Measurements from ENCODE around the gene ZC3H12D. TPM values are rescaled to one million over a fixed set of nuclear protein-coding genes. Genes with fewer than 3 reads are reported as not detected.

ZC3H12D gene
- 0.15 and 0.17 TPM in 2 replicates for total RNA-seq

DNA sequence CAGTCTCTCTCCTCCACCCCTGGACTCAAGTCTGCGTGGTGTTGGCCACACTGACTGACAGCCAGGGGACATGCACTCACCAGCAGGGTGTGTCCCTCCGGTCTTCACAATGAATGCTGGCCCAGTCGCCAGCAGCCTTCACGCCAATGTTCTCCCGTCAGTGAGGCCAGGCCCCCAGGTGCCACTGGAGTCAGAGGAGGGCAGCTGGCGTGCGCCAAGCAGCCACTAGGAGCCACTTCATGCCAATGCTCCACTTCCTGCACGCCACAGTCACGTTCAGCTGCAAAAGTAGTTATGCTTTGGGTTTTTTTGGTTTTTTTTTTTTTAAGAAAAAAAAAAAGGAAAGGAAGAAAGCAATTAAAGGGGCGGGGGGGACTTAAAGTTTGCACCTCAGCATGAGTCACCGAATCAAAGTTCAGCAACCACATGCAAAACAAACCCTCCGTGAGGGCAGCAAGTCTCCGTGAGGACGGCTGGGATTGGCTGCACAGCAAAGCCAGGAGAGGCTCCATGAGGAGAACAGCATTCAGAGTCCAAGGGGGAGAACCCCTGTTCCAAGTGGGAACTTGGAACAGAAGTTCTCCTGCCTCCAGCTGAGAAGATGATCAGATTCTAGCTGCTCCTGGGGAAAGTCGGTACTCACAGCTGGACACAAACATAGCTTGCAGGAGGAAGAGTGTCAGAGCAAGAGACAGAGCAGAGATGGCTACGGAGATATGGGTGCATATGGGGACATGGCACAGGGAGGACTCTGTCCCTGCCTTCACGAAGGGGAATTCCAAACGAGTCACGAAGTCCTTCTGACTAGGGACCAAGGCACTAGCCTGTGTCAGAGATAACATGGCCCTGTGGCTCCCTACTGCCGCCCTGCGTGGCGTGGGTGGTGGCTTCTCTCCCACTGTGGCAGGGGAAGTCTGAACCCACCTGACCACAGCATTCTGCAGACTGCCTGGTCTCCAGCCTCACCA lies at the start of gene ZC3H12D:
ZC3H12D (minus strand) TSS at position 282 of the 968 bp plus-strand sequence. CDS start 10,471 bp downstream, outside the sequence.

DNA sequence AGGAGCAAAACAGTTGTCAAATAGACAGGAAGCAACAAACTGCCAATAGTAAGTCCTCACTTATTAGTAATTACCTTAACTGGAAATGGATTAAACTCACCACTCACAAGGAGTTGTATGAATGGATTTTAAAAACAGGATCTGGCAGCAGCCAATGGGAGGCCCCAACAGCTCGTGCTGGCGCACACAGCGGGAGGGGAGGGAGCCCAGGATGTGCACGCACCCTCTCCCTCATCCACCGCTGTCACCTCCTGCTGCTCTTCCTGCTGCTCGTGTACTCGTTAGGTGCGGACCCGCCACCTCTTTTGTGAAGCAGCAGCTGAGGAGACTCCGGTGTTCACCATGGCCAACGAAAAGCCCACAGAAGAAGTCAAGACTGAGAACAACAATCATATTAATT lies 84.8 kb downstream of the ZC3H12D start, which contains the start of gene SUMO4:
SUMO4 (plus strand) TSS at position 213 of the 400 bp plus-strand sequence; CDS start at position 343, 130 bp downstream.

Other genes starting within 250 kb of the ZC3H12D start
- 18.4 and 28.4 TPM in 2 replicates for gene TAB2, start 167.3 kb downstream of the ZC3H12D start, total RNA-seq
- 1.7 and 3.2 TPM in 2 replicates for gene SUMO4, start 84.8 kb downstream of the ZC3H12D start, total RNA-seq
- 30.6 and 49.7 TPM in 2 replicates for gene PPIL4, start 61.0 kb upstream of the ZC3H12D start, total RNA-seq
- 56.6 and 68.5 TPM in 2 replicates for gene GINM1, start 81.4 kb upstream of the ZC3H12D start, total RNA-seq
- gene KATNA1, start 163.7 kb upstream of the ZC3H12D start, total RNA-seq, result 27.3 and 30.7 TPM in 2 replicates
- gene LATS1, start 233.1 kb upstream of the ZC3H12D start, total RNA-seq, result 8.8 and 11.1 TPM in 2 replicates